Measurements from ENCODE around the gene ZSWIM4. TPM values are rescaled to one million over a fixed set of nuclear protein-coding genes. Genes with fewer than 3 reads are reported as not detected.

ZSWIM4 gene
- total and polyA plus RNA-seq, 2 of the 13 experiments (the other 11 are each of a cell fraction or from before 2014, with no cell fraction given) = 0.33 to 0.86 TPM

DNA sequence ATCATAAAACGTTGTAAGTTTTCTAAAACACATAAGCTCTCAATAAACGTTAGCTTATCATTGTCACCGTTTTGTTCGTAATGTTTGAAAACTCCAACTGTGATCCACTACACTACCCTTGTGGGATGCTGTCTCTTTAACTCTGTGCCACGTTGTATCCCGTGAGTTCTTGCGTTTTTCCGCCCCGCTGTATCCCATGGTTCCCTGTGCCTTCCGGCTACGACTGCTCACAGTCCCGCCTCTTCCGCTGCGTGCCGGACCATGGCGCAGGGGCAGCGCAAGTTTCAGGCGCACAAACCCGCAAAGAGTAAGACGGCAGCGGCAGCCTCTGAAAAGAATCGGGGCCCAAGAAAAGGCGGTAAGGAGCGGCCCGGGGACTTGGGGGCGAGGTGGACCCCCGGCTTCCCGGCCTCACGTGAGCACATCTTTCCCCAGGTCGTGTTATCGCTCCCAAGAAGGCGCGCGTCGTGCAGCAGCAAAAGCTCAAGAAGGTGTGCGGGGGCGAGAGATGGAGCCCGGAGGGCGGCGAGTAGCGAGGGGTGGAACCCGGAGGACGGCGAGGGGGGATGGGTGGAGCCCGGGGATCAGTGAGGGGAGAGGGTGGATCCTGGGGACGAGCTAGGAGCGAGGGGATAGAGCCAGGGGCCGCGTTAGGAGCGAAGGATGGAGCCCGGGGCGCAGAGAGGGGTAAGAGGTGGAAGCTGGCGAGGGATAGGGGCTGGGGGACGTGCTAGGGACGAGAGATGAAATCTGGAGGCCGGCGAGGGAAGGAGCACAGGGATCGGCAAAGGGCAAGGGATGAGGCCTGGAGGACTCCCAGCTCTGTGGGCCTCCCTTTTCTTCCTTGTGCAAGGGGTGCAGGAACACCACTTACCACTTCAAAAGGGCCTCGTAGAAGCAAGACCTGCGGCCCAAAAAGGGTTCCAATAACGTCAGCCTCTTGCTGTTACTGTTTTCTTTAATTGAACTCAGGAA lies 20.7 kb upstream of the ZSWIM4 start, which contains the start of gene C19orf53 (continued):
- TF ChIP-seq, protein P1, sequence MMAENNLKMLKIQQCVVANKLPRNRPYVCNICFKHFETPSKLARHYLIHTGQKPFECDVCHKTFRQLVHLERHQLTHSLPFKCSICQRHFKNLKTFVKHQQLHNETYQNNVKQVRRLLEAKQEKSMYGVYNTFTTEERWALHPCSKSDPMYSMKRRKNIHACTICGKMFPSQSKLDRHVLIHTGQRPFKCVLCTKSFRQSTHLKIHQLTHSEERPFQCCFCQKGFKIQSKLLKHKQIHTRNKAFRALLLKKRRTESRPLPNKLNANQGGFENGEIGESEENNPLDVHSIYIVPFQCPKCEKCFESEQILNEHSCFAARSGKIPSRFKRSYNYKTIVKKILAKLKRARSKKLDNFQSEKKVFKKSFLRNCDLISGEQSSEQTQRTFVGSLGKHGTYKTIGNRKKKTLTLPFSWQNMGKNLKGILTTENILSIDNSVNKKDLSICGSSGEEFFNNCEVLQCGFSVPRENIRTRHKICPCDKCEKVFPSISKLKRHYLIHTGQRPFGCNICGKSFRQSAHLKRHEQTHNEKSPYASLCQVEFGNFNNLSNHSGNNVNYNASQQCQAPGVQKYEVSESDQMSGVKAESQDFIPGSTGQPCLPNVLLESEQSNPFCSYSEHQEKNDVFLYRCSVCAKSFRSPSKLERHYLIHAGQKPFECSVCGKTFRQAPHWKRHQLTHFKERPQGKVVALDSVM (CRISPR knock-in tag; IDR thresholded peaks at IDR 0.05) = no peak; the same call in 1 of the 2 replicates
- TF ChIP-seq NFRKB (IDR thresholded peaks at IDR 0.05) (no peak), ZNF33A (CRISPR knock-in tag; IDR thresholded peaks at IDR 0.05; ENCODE audit: borderline replicate concordance) (no peak), ZNF550 (CRISPR knock-in tag; IDR thresholded peaks at IDR 0.05; ENCODE audit: borderline replicate concordance) (no peak), STAT5B (CRISPR knock-in tag; IDR thresholded peaks at IDR 0.05) (0 out of 2 replicates have a peak, but pooled peaks have one; percentile 54), TBX2 (CRISPR knock-in tag; IDR thresholded peaks at IDR 0.05; ENCODE audit: borderline replicate concordance) (peak; percentile 65; the same call in 1 of the 2 replicates), HOXD1 (CRISPR knock-in tag; IDR thresholded peaks at IDR 0.05) (no peak), ZNF343 (CRISPR knock-in tag; IDR thresholded peaks at IDR 0.05) (peak; percentile 79), TBX3 (IDR thresholded peaks at IDR 0.05; ENCODE audit: borderline replicate concordance) (no peak), SIX1 (CRISPR knock-in tag; IDR thresholded peaks at IDR 0.05; ENCODE audit: borderline replicate concordance) (no peak; the same call in 1 of the 2 replicates), ZNF720 (CRISPR knock-in tag; IDR thresholded peaks at IDR 0.05) (peak; percentile 91; the same call in 1 of the 2 replicates), EZH2 (conservative IDR thresholded peaks at IDR 0.05; ENCODE audit: low read depth, low read length) (no peak), ZNF607 (CRISPR knock-in tag; IDR thresholded peaks at IDR 0.05; ENCODE audit: borderline replicate concordance) (no peak; the same call in 1 of the 2 replicates), ZFP1 (CRISPR knock-in tag; IDR thresholded peaks at IDR 0.05) (no peak), ZBTB7B (CRISPR knock-in tag; IDR thresholded peaks at IDR 0.05) (peak; percentile 79; the same call in 1 of the 2 replicates), ZNF547 (CRISPR knock-in tag; IDR thresholded peaks at IDR 0.05) (peak; percentile 97), KAT8 (CRISPR knock-in tag; IDR thresholded peaks at IDR 0.05) (peak; percentile 97)
- TF ChIP-seq, protein P2, sequence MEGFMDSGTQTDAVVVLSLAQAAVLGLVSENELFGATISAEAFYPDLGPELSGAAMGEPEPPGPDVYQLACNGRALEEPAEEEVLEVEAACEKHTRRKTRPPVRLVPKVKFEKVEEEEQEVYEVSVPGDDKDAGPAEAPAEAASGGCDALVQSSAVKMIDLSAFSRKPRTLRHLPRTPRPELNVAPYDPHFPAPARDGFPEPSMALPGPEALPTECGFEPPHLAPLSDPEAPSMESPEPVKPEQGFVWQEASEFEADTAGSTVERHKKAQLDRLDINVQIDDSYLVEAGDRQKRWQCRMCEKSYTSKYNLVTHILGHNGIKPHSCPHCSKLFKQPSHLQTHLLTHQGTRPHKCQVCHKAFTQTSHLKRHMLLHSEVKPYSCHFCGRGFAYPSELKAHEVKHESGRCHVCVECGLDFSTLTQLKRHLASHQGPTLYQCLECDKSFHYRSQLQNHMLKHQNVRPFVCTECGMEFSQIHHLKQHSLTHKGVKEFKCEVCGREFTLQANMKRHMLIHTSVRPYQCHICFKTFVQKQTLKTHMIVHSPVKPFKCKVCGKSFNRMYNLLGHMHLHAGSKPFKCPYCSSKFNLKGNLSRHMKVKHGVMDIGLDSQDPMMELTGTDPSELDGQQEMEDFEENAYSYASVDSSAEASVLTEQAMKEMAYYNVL (CRISPR knock-in tag; IDR thresholded peaks at IDR 0.05; ENCODE audit: borderline replicate concordance) = peak; percentile 35; the same call in 1 of the 2 replicates
- TF ChIP-seq, protein P3, sequence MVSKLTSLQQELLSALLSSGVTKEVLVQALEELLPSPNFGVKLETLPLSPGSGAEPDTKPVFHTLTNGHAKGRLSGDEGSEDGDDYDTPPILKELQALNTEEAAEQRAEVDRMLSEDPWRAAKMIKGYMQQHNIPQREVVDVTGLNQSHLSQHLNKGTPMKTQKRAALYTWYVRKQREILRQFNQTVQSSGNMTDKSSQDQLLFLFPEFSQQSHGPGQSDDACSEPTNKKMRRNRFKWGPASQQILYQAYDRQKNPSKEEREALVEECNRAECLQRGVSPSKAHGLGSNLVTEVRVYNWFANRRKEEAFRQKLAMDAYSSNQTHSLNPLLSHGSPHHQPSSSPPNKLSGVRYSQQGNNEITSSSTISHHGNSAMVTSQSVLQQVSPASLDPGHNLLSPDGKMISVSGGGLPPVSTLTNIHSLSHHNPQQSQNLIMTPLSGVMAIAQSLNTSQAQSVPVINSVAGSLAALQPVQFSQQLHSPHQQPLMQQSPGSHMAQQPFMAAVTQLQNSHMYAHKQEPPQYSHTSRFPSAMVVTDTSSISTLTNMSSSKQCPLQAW (CRISPR knock-in tag; IDR thresholded peaks at IDR 0.05) = peak; percentile 92
- TF ChIP-seq, protein P4, sequence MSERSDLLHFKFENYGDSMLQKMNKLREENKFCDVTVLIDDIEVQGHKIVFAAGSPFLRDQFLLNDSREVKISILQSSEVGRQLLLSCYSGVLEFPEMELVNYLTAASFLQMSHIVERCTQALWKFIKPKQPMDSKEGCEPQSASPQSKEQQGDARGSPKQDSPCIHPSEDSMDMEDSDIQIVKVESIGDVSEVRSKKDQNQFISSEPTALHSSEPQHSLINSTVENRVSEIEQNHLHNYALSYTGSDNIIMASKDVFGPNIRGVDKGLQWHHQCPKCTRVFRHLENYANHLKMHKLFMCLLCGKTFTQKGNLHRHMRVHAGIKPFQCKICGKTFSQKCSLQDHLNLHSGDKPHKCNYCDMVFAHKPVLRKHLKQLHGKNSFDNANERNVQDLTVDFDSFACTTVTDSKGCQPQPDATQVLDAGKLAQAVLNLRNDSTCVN (CRISPR knock-in tag; IDR thresholded peaks at IDR 0.05; ENCODE audit: borderline replicate concordance) = peak; percentile 73; the same call in 1 of the 2 replicates
- TF ChIP-seq, protein P5, sequence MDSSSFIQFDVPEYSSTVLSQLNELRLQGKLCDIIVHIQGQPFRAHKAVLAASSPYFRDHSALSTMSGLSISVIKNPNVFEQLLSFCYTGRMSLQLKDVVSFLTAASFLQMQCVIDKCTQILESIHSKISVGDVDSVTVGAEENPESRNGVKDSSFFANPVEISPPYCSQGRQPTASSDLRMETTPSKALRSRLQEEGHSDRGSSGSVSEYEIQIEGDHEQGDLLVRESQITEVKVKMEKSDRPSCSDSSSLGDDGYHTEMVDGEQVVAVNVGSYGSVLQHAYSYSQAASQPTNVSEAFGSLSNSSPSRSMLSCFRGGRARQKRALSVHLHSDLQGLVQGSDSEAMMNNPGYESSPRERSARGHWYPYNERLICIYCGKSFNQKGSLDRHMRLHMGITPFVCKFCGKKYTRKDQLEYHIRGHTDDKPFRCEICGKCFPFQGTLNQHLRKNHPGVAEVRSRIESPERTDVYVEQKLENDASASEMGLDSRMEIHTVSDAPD (CRISPR knock-in tag; IDR thresholded peaks at IDR 0.05) = no peak
